ENCODE measurements around the gene WNK2.

WNK2 gene

GRCh38 chr9:93218671-93219420 is 34.9 kb downstream of the WNK2 start:
- no peak for DNase-seq (ENCODE audit: low read depth)

- no peak for DNase-seq (ENCODE audit: low read depth)
Measured at GRCh38 chr9:93219692-93220091, 35.8 kb downstream of the WNK2 start.

- DNase-seq (ENCODE audit: low read depth): no peak
Measured at GRCh38 chr9:93220627-93221026, 36.7 kb downstream of the WNK2 start.

- no peak for DNase-seq (ENCODE audit: low read depth)
Measured at GRCh38 chr9:93221044-93221443, 37.1 kb downstream of the WNK2 start.

GRCh38 chr9:93222890-93223259 is 38.9 kb downstream of the WNK2 start:
- DNase-seq (ENCODE audit: low read depth): no peak

GRCh38 chr9:93223260-93224180 is 39.6 kb downstream of the WNK2 start:
- DNase-seq (ENCODE audit: low read depth): no peak

- DNase-seq (ENCODE audit: low read depth): no peak
Measured at GRCh38 chr9:93224591-93224990, 40.7 kb downstream of the WNK2 start.

- no peak for DNase-seq (ENCODE audit: low read depth)
Measured at GRCh38 chr9:93225417-93225816, 41.5 kb downstream of the WNK2 start.

- DNase-seq (ENCODE audit: low read depth): no peak
Measured at GRCh38 chr9:93225892-93226291, 42.0 kb downstream of the WNK2 start.

GRCh38 chr9:93226819-93227218 is 42.9 kb downstream of the WNK2 start:
- no peak for DNase-seq (ENCODE audit: low read depth)

- no peak for DNase-seq (ENCODE audit: low read depth)
Measured at GRCh38 chr9:93228030-93228429, 44.1 kb downstream of the WNK2 start.

- no peak for DNase-seq (ENCODE audit: low read depth)
Measured at GRCh38 chr9:93228453-93228852, 44.5 kb downstream of the WNK2 start.

GRCh38 chr9:93229636-93230035 is 45.7 kb downstream of the WNK2 start:
- DNase-seq (ENCODE audit: low read depth): no peak

- no peak for DNase-seq (ENCODE audit: low read depth)
Measured at GRCh38 chr9:93230185-93230584, 46.2 kb downstream of the WNK2 start.

GRCh38 chr9:93230601-93231000 is 46.7 kb downstream of the WNK2 start:
- DNase-seq (ENCODE audit: low read depth): no peak

- no peak for DNase-seq (ENCODE audit: low read depth)
Measured at GRCh38 chr9:93231121-93231694, 47.3 kb downstream of the WNK2 start.

GRCh38 chr9:93231716-93232115 is 47.8 kb downstream of the WNK2 start:
- DNase-seq (ENCODE audit: low read depth): no peak

- DNase-seq (ENCODE audit: low read depth): no peak
Measured at GRCh38 chr9:93232388-93232960, 48.5 kb downstream of the WNK2 start.

- no peak for DNase-seq (ENCODE audit: low read depth)
Measured at GRCh38 chr9:93233033-93233432, 49.1 kb downstream of the WNK2 start.

- DNase-seq (ENCODE audit: low read depth): no peak
Measured at GRCh38 chr9:93234600-93234999, 50.7 kb downstream of the WNK2 start.

GRCh38 chr9:93235300-93235960 is 51.5 kb downstream of the WNK2 start:
- DNase-seq (ENCODE audit: low read depth): no peak
